ENCODE results near the gene EEF1G.
A peak's percentile ranks its signal among the peaks of the same experiment; 100 is the strongest.

DNA sequence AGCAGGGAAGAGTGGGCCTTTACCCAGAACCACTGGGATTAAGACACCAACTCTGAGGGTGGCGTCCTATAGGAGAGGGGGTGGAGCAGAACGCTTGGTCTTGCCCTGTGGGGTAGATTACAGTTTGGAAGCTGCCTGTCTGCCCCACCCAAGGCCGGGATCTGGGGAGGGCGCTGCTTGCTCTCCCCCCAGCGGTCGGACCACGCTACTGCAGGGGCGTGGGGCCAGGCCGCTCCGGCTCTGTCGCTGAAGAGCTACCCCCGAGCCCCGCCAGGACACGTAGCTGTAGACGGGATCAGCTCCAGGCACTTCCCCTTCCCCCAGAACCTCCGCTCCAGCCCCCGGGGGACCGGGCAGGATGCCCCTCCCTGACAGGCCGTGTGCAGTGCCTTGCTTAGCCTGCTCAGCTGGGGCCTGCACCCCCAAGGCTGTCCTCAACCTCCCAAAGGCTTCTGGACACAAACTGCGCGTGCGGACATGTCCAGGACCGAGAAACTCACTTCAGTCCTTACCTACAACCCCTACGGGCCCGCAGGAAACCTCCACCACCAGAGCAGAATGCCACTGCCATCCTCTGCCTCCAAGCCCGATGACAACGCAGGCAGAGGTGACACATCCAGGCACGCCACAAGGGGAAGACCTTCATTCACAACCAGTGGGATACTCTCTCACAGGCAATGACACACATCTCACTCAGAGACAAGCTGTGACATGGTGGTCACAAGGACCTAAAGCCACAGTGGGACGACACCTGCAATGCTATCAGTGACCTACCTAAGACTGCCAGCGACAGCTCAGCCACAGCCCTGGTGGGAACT is 30.7 kb downstream of the EEF1G start:
- TF ChIP-seq, protein P1, sequence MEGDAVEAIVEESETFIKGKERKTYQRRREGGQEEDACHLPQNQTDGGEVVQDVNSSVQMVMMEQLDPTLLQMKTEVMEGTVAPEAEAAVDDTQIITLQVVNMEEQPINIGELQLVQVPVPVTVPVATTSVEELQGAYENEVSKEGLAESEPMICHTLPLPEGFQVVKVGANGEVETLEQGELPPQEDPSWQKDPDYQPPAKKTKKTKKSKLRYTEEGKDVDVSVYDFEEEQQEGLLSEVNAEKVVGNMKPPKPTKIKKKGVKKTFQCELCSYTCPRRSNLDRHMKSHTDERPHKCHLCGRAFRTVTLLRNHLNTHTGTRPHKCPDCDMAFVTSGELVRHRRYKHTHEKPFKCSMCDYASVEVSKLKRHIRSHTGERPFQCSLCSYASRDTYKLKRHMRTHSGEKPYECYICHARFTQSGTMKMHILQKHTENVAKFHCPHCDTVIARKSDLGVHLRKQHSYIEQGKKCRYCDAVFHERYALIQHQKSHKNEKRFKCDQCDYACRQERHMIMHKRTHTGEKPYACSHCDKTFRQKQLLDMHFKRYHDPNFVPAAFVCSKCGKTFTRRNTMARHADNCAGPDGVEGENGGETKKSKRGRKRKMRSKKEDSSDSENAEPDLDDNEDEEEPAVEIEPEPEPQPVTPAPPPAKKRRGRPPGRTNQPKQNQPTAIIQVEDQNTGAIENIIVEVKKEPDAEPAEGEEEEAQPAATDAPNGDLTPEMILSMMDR (IDR thresholded peaks at IDR 0.05; ENCODE audit: low read length) = peak; percentile 96
- no peak for TF ChIP-seq EZH2phosphoT487 (IDR thresholded peaks at IDR 0.05; ENCODE audit: low read length)
